Tibial artery (tissue), 4 donors: Measurements from ENCODE around the gene THPO.

ENCODE experiments used
- DNase-seq, 2 donors: peaks; one replicate each; pipeline ENCODE4 v3.0.0-alpha.2; 2019
- H3K27ac ChIP-seq, 2 donors: fragments of 200-600 bp; sonication (generic) in 1 of 2; 1 replicate in 1 of 2; 2 replicates in 1 of 2; pipeline ENCODE4 v1.5.1; 2018 to 2019; ENCODE audit warnings: mild to moderate bottlenecking in 1 of 2
- H3K27me3 ChIP-seq, 2 donors: fragments of 200-600 bp; sonication (generic) in 1 of 2; one replicate each; pipeline versions ENCODE4 v1.5.1 to v1.6.0; 2016 to 2019
- H3K36me3 ChIP-seq, 3 donors: fragments of 200-600 bp; sonication (generic) in 2 of 3; one replicate each; pipeline ENCODE4 v1.5.1; 2016 to 2019; ENCODE audit warnings: mild to moderate bottlenecking in 2 of 3
- H3K4me1 ChIP-seq, 4 donors: fragments of 200-600 bp; sonication (generic) in 2 of 4; 1 replicate in 3 of 4; 2 replicates in 1 of 4; pipeline ENCODE4 v1.5.1; 2016 to 2019
- H3K4me3 ChIP-seq, 2 donors: fragments of 200-600 bp; sonication (generic) in 1 of 2; 1 replicate in 1 of 2; 2 replicates in 1 of 2; pipeline ENCODE4 v1.5.1; 2018 to 2019; ENCODE audit warnings: mild to moderate bottlenecking in 2 of 2
- H3K9me3 ChIP-seq, 3 donors: fragments of 200-600 bp; sonication (generic) in 1 of 3; one replicate each; pipeline ENCODE4 v1.5.1; 2016 to 2019
- intact Hi-C: fragments of 100-400 bp; cut with DNase I; formaldehyde crosslinking; loops from one replicate; pipeline ENCODE4 v1.15.0; 2023; ENCODE audit warnings: low total_unique reads
- TF ChIP-seq, protein P1 (sequence below), 2 experiments: fragments of 200-600 bp in 1 of 2; fragments of 450-650 bp in 1 of 2; IDR thresholded peaks; one replicate each; pipeline ENCODE4 v1.5.1; 2017 to 2019; ENCODE audit warnings: antibody characterized with exemption in 2 of 2, mild to moderate bottlenecking in 1 of 2, moderate library complexity in 1 of 2

The THPO gene

DNA sequence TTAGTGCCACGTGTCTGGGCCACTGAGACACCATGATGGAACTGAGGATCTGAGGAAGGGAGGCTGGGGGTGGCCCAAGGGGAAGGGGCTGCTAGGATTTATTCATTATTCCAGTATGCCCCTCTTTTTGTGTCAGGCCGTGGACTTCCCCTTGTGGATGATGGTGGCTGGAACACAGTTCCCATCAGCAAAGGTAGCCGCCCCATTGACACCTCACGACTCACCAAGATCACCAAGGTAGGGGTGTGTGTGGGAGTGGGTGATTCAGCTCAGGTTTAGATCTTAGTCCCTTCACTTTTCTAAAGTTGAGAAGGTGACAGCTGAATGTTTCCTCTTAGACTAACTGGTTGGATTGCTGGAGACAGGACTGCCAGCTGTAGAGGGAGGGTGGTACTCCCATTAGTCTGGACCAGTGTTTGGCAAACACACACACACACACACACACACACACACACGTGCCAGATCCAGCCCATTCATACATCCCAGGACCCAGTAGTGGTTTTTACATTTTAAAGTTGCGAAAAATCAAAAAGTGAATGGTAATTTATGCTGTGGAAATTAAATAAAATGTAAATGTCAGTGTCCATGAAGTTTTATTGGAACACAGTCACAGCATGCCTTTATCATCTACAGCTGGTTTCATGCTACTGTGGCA is 52.2 kb downstream of the THPO start:
- Histone ChIP-seq H3K36me3 (peaks cover 99 to 100% (median 100%) of the 10 kb centered on the region in 3 donors), H3K9me3 (no peaks in the 10 kb centered on the region), H3K27me3 (no peaks in the 10 kb centered on the region), H3K4me3 (no peak overlapping the region), H3K4me1 (peaks cover 0 to 16% (median 2%) of the 10 kb centered on the region in 4 donors), H3K27ac (no peak overlapping the region)
- TF ChIP-seq, protein P1, sequence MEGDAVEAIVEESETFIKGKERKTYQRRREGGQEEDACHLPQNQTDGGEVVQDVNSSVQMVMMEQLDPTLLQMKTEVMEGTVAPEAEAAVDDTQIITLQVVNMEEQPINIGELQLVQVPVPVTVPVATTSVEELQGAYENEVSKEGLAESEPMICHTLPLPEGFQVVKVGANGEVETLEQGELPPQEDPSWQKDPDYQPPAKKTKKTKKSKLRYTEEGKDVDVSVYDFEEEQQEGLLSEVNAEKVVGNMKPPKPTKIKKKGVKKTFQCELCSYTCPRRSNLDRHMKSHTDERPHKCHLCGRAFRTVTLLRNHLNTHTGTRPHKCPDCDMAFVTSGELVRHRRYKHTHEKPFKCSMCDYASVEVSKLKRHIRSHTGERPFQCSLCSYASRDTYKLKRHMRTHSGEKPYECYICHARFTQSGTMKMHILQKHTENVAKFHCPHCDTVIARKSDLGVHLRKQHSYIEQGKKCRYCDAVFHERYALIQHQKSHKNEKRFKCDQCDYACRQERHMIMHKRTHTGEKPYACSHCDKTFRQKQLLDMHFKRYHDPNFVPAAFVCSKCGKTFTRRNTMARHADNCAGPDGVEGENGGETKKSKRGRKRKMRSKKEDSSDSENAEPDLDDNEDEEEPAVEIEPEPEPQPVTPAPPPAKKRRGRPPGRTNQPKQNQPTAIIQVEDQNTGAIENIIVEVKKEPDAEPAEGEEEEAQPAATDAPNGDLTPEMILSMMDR (IDR thresholded peaks at IDR 0.05), result no peak
- intact Hi-C loops, result no loop called here
- DNase-seq, result no peak

DNA sequence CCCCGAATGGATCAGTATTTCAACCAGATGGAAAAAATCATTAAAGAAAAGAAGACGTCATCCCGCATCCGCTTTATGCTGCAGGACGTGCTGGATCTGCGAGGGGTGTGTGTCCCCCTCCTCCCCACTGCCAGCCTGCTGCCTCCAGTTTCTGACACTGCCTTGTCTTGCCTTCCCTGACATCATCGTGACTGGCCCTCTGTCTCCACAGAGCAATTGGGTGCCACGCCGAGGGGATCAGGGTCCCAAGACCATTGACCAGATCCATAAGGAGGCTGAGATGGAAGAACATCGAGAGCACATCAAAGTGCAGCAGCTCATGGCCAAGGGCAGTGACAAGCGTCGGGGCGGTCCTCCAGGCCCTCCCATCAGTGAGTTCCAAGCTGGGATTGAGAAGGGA is 52.7 kb downstream of the THPO start:
- Histone ChIP-seq H3K9me3 (no peaks in the 10 kb centered on the region), H3K27me3 (no peaks in the 10 kb centered on the region), H3K36me3 (peaks cover 100% of the 10 kb centered on the region in 3 donors), H3K4me3 (no peak overlapping the region), H3K4me1 (peaks cover 4 to 22% (median 8%) of the 10 kb centered on the region in 4 donors), H3K27ac (no peak overlapping the region)
- intact Hi-C loops, result no loop called here
- TF ChIP-seq, protein P1 (IDR thresholded peaks at IDR 0.05), result no peak
- no peak for DNase-seq

DNA sequence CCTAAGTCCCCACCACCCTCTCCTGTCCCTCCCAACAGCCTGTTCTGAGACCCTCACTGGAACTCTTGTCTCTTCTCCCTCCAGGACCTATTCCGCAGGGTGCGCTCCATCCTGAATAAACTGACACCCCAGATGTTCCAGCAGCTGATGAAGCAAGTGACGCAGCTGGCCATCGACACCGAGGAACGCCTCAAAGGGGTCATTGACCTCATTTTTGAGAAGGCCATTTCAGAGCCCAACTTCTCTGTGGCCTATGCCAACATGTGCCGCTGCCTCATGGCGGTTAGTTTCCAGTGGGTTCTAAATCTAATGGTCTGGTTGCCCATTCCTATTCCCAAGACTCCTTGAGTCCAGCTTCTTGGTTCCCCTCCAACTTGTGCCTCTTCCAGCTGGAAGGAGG is 54.3 kb downstream of the THPO start:
- intact Hi-C loops, result no loop called here
- peak in 1 of 2 donors; percentile 60 for DNase-seq
- no peaks in the 10 kb centered on the region for H3K9me3 ChIP-seq
- H3K27me3 ChIP-seq, result no peaks in the 10 kb centered on the region
- H3K36me3 ChIP-seq, result peaks cover 84 to 86% (median 84%) of the 10 kb centered on the region in 3 donors
- peaks cover 9 to 36% (median 22%) of the 10 kb centered on the region in 4 donors for H3K4me1 ChIP-seq
- no peak overlapping the region for H3K4me3 ChIP-seq
- H3K27ac ChIP-seq, result peak overlapping the region; percentile 46 to 97
- TF ChIP-seq, protein P1 (IDR thresholded peaks at IDR 0.05), result no peak

DNA sequence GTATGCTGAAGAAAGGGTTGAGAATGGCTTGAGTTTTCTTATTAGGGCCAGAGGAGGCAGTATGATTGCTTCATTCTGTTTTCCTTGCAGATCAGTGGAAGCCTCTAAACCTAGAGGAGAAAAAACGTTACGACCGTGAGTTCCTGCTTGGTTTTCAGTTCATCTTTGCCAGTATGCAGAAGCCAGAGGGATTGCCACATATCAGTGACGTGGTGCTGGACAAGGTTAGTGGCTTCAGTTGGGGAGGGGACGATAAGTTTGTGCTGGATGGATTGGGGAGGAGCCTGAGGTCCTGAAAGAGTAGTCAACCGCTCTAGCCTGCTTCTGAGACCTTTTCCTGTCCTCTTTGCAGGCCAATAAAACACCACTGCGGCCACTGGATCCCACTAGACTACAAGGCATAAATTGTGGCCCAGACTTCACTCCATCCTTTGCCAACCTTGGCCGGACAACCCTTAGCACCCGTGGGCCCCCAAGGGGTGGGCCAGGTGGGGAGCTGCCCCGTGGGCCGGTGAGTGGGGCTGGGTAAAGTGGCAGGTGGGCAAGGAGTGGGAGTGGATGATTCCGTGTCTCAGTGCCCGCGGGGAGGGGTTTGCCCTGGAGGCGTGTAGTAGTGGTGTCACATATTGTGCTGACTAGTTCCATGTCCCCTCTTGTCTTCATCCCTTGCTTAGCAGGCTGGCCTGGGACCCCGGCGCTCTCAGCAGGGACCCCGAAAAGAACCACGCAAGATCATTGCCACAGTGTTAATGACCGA is 55.1 kb downstream of the THPO start:
- intact Hi-C loops, result no loop called here
- DNase-seq, result peak; percentile 85
- Histone ChIP-seq H3K27ac (peak overlapping the region; percentile 46 to 97), H3K4me1 (peaks cover 9 to 44% (median 28%) of the 10 kb centered on the region in 4 donors), H3K9me3 (no peaks in the 10 kb centered on the region), H3K36me3 (peaks cover 76 to 86% (median 76%) of the 10 kb centered on the region in 3 donors), H3K27me3 (no peaks in the 10 kb centered on the region), H3K4me3 (no peak overlapping the region)
- TF ChIP-seq, protein P1 (IDR thresholded peaks at IDR 0.05), result no peak
